Right kidney (tissue), 9 donors: ENCODE measurements around the gene AAMP.
"Not testable (repeated sequence)": the region's sequence is repeated elsewhere in the genome, so short reads cannot be mapped to it uniquely, and the experiment has no call there.

Experiments
- DNase-seq: peaks from one replicate; pipeline ENCODE4 v3.0.0-alpha.2; 2016
- long read RNA-seq, 8 donors: transcript quantifications; one replicate each; lab custom pipeline, GENCODE V29; 2026

The AAMP gene
- long read RNA-seq, donor 1, transcript AAMP-201 (11 exons, 1,886 nt), result major isoform, 35 of 48 reads
- long read RNA-seq, donor 1, partial matches to known transcripts, result 0 of 48 reads
- long read RNA-seq, donor 1, other reads (novel, unspliced or antisense), result 0 of 48 reads
- long read RNA-seq, donor 2, transcript AAMP-201 (11 exons, 1,886 nt), result major isoform, 22 of 28 reads
- long read RNA-seq, donor 2, partial matches to known transcripts, result 0 of 28 reads
- long read RNA-seq, donor 2, other reads (novel, unspliced or antisense), result 0 of 28 reads
- long read RNA-seq, donor 3, transcript AAMP-201 (11 exons, 1,886 nt), result major isoform, 19 of 25 reads
- long read RNA-seq, donor 3, partial matches to known transcripts, result 0 of 25 reads
- long read RNA-seq, donor 3, other reads (novel, unspliced or antisense), result 0 of 25 reads
- long read RNA-seq, donor 4, transcript AAMP-202 (10 exons, 1,761 nt), result minor isoform, 5 of 44 reads
- long read RNA-seq, donor 4, transcript AAMP-201 (11 exons, 1,886 nt), result major isoform, 34 of 44 reads
- long read RNA-seq, donor 4, partial matches to known transcripts, result 0 of 44 reads
- long read RNA-seq, donor 4, other reads (novel, unspliced or antisense), result 0 of 44 reads
- long read RNA-seq, donor 5, transcript AAMP-201 (11 exons, 1,886 nt), result major isoform, 33 of 51 reads
- long read RNA-seq, donor 5, transcript AAMP-202 (10 exons, 1,761 nt), result minor isoform, 6 of 51 reads
- long read RNA-seq, donor 5, partial matches to known transcripts, result 5 of 51 reads
- long read RNA-seq, donor 5, other reads (novel, unspliced or antisense), result 0 of 51 reads
- long read RNA-seq, donor 6, transcript AAMP-201 (11 exons, 1,886 nt), result major isoform, 30 of 279 reads
- long read RNA-seq, donor 6, partial matches to known transcripts, result 96 of 279 reads
- long read RNA-seq, donor 6, other reads (novel, unspliced or antisense), result 148 of 279 reads
- long read RNA-seq, donor 7, transcript AAMP-201 (11 exons, 1,886 nt), result major isoform, 43 of 455 reads
- long read RNA-seq, donor 7, transcript AAMP-202 (10 exons, 1,761 nt), result minor isoform, 12 of 455 reads
- long read RNA-seq, donor 7, partial matches to known transcripts, result 141 of 455 reads
- long read RNA-seq, donor 7, other reads (novel, unspliced or antisense), result 253 of 455 reads
- long read RNA-seq, donor 8, transcript AAMP-204 (11 exons, 1,804 nt), result minor isoform, 7 of 266 reads
- long read RNA-seq, donor 8, transcript AAMP-201 (11 exons, 1,886 nt), result major isoform, 42 of 266 reads
- long read RNA-seq, donor 8, partial matches to known transcripts, result 57 of 266 reads
- long read RNA-seq, donor 8, other reads (novel, unspliced or antisense), result 156 of 266 reads

GRCh38 chr2:218269900-218270720, at the start of gene AAMP, which contains the start of gene PNKD:
AAMP (minus strand) TSS chr2:218270137; CDS start chr2:218270086, 51 bp downstream.
PNKD (plus strand) TSS chr2:218270519; CDS start chr2:218270536, 17 bp downstream.
- DNase-seq, result peak; percentile 97

GRCh38 chr2:218318241-218318640, 48.3 kb upstream of the AAMP start:
- no peak for DNase-seq

- DNase-seq, result no peak
These were observed 47.9 kb upstream of the AAMP start for GRCh38 chr2:218317835-218318234.

- DNase-seq, result no peak
These were observed 47.3 kb upstream of the AAMP start for GRCh38 chr2:218317303-218317630.

- DNase-seq, result no peak
These were observed 45.5 kb upstream of the AAMP start for GRCh38 chr2:218315397-218315796.

GRCh38 chr2:218314764-218315163, 44.8 kb upstream of the AAMP start:
- not testable (repeated sequence) for DNase-seq

GRCh38 chr2:218313356-218313755, 43.4 kb upstream of the AAMP start:
- DNase-seq, result no peak

- DNase-seq, result no peak
These were observed 42.4 kb upstream of the AAMP start for GRCh38 chr2:218312267-218312756.

- peak; percentile 50 for DNase-seq
These were observed 41.8 kb upstream of the AAMP start for GRCh38 chr2:218311541-218312266.

- DNase-seq, result peak; percentile 44
These were observed 41.1 kb upstream of the AAMP start for GRCh38 chr2:218310853-218311540.

GRCh38 chr2:218307415-218308090, 37.6 kb upstream of the AAMP start:
- no peak for DNase-seq

- DNase-seq, result no peak
These were observed 36.4 kb upstream of the AAMP start for GRCh38 chr2:218306184-218306920.

GRCh38 chr2:218305383-218305782, 35.4 kb upstream of the AAMP start:
- DNase-seq, result no peak

GRCh38 chr2:218301176-218301819, 31.4 kb upstream of the AAMP start:
- DNase-seq, result peak; percentile 73

GRCh38 chr2:218300141-218300540, 30.2 kb upstream of the AAMP start:
- no peak for DNase-seq

- no peak for DNase-seq
These were observed 28.5 kb upstream of the AAMP start for GRCh38 chr2:218298314-218298875.

GRCh38 chr2:218296847-218297246, 26.9 kb upstream of the AAMP start:
- DNase-seq, result no peak

- no peak for DNase-seq
These were observed 26.3 kb upstream of the AAMP start for GRCh38 chr2:218296200-218296599.
